Stimulated activated CD8-positive, alpha-beta memory T cell treated with anti-CD3 and anti-CD28 coated beads, Interleukin-2, amount 100 ng/mL, for 48 hours (primary cell): ENCODE data around the gene CCND2.

Experiments used
- DNase-seq, 2 donors: peaks; one replicate each; pipeline ENCODE4 v3.0.0-alpha.2; 2020; ENCODE audit warnings: low read depth in 2 of 2

Gene CCND2

DNA sequence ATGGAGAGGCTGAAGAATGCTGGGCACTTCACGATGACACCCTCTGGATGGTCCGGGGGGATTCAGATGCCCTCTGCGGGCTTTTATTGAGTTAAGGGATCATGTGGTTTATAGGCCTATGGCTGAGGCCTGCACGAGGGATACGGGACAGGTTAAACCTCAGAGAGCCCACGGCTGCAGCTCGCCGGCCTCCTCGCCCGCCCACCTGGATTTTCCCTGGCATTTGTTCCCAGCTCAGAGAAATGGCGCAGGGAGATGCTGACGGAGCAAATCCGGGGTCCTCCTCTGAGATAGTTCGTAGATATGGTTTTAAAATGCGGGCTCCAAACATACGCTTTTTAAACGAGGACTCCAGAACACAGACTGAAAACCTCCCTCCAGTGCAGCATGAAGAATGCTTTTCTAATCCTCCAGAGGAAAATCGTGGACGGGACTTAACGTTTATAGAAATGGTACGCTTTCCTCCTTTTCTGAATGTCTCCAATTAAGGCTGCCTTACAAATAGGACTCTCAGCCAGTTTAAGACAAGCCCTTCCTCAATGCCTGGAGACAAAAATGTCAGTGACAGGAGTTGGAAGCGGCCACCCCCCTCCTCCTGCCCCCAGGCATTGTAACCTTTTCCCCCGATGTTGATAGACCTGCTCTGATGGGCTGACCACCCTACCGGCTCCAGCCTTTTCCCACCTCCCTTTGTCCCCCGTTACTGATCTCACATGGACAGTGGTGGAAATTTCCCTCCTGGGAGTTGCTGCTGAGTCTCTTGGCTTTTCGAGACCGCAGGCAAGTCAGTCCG is 16.6 kb downstream of the CCND2 start:
- DNase-seq = no peak

DNA sequence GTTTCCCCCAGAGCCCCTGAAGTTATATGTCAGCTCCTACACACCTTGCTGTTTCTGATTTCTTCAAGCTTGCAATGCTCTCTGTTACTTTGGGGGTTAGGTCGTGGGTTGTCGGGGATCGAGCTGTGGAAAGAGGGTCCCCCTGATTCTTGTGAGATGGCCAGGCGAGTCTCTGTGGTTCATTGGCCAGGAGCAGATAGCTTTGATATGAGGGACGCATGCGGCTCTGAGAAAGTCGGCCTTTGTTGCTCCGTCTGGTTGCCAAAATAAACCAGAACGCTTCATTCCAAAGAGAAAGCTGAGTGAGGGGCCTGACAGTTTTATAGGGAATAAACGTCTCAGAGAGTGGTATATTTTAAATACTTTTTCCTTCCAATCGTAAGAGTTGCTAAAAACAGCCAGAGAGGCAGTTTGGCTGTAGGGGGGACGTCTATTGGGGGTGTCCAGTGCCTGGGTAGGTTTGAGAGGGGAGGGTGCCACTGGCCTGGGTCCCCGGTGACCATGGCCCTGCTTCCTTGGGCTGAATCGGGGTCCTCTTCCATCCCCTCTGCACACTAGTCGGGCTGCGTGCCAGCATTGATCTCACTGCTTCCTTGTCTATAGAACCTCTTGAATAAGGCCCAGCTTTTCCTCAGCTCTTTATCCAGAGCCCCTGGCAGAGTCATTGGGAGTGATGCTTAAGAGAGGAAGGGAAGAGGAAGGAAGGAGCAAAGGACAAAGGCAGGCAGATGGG is 18.9 kb downstream of the CCND2 start:
- DNase-seq = no peak

DNA sequence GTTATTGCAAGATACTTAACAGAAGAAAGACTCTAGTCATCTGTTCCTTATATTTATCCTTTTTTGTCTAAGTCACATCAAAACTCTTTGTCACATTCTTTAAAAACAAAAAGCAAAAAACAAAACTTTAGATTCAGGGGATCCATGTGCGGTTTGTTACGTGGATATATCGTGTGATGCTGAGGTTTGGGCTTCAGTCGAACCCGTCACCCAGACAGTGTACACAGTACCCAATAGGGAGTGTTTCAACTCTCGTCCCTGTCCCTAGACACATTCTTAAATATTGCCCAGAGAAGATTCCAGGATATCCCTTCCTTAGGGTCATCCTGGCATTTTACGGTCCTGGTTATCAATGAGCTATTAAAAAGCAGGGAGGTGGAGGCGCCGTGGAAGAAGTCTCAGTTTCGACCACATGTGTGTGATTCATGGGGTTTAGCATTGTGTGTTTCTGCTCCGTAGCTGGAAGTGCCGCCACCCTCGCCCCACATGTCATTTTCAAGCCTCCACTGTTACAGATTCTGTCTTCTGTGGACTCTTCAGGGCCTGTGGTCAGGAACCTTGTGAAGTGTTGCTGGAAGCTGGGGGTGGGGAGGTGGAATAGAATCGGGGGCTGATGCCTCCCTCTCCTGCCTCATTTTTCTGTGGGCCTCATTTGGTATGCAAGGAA is 19.9 kb downstream of the CCND2 start:
- peak in 1 of 2 donors; percentile 46 for DNase-seq

DNA sequence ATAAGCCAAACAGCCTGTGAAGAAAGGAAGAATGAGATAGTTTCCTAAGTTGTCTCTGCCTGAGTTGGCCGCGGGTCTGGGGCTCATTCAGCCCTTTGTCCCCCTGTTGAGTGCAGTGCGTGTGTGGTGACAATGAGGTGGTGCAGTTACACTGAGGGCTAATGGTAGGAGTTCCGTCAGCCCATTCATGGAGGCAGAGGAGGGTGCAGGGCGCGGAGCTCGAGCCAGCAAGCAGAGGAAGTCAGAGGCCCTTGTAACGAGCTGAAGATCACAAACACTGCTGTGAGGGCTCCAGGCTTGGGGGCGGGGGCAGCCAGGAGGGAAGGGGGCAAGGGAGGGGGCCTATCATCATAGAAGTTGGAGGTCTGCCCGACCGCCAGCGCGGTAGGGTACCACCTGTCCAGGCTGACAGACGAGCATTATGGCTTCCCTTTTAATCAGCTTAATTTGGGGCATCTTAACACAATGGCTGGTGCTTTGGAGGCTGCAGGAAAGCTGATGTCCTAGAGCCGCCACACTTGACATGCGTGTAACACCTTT is 20.5 kb downstream of the CCND2 start:
- no peak for DNase-seq

DNA sequence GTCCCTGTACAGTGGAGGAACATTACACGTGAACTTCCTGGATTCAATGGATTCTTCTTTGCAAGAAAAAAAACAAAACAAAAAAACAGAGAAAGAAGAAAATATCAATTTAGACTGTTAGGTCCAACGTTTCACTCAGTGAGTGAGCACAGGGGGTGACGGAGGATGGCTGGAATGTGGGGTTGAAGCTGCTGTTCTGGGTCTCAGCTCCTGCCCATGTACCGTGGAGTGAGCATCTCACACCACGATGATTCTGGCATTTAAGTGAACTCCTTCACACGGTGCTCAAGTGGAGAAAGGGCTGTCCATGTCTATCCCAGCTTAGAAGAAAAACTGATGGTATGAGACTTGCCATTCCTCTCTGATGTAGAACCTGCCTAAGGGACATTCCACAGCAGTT is 23.2 kb downstream of the CCND2 start:
- DNase-seq = no peak

DNA sequence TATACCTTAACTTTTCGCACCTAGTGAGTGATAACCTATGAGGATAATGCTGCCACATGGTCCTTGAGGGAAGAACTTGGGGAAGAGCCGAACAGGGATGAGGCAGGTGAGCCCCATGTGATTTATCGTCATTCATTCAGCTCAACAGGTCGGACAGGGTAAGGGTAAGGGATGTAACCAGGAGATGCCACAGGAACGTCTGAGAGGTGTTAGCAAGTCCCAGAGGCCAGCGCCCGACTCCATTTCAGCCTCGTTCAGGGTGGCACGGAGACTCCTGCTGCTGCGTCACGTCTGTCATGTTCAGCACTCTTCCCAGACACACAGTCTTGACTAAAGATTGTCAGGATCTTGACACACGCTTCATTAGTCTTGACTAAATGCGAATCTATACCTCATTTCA is 24.1 kb downstream of the CCND2 start:
- DNase-seq = no peak

DNA sequence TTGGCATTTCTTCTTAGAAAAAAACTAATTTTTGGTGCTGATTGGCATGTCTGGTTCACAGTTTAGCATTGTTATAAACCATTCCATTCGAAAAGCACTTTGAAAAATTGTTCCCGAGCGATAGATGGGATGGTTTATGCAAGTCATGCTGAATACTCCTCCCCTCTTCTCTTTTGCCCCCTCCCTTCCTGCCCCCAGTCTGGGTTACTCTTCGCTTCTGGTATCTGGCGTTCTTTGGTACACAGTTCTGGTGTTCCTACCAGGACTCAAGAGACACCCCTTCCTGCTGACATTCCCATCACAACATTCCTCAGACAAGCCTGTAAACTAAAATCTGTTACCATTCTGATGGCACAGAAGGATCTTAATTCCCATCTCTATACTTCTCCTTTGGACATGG is 27.3 kb downstream of the CCND2 start:
- no peak for DNase-seq

DNA sequence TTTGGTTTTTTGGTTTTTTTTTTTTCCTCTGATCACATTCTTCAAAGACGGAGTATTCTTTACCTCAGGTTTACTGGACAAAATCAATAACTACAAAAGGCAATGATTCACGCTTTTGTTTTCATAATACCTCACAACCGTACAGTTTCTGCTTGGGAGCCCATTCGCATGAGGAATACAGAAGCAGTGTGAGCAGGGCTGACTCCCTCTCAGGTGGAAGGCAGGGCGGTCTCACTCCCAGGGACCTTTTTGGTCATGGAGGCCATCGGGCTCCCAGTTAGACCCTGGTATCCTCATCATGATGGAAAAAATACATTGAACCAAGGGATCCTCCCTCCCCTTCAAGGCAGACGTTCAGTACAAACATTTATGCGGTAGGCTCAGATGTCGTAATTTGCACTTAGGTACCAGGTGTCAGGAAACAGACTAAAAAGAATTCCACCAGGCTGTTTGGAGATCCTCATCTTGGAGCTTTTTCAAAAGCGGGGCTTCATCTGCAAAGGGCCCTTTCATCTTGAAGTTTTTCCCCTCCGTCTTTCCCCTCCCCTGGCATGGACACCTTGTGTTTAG is 28.5 kb downstream of the CCND2 start:
- no peak for DNase-seq

DNA sequence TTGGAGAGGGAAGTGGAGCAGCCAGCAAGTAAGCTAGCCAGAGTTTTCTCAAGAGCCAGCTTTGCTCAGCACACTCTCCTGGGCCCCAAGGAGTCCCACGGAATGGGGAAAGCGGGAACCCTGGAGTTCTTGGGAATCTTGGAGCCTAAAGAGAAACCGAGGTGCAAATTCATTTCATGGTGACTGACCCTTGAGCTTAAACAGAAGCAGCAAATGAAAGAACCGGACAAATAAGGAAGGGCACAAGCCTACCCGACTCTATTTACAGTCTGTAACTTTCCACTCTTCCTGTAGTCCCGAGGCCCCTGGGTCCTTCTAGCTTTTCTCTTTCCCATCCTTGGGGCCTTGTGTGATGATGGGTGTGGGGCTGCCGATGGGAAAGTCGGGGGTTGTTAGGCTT is 29.3 kb downstream of the CCND2 start:
- no peak for DNase-seq

DNA sequence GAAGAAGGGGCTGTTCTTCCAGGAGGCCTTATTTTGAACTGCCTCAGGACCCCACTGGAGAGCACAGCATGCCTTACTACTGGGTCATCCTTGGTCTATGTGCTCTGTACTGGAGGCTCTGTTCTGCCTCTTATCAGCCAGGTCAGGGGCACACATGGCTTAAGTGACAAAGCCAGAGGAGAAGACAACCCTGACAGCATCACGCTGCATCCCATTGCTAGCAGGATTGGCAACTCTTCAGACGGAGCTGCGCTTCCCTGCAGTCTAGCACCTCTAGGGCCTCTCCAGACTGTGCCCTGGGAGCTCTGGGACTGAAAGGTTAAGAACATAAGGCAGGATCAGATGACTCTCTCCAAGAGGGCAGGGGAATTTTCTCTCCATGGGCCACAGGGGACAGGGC is 30.2 kb downstream of the CCND2 start:
- DNase-seq = no peak

DNA sequence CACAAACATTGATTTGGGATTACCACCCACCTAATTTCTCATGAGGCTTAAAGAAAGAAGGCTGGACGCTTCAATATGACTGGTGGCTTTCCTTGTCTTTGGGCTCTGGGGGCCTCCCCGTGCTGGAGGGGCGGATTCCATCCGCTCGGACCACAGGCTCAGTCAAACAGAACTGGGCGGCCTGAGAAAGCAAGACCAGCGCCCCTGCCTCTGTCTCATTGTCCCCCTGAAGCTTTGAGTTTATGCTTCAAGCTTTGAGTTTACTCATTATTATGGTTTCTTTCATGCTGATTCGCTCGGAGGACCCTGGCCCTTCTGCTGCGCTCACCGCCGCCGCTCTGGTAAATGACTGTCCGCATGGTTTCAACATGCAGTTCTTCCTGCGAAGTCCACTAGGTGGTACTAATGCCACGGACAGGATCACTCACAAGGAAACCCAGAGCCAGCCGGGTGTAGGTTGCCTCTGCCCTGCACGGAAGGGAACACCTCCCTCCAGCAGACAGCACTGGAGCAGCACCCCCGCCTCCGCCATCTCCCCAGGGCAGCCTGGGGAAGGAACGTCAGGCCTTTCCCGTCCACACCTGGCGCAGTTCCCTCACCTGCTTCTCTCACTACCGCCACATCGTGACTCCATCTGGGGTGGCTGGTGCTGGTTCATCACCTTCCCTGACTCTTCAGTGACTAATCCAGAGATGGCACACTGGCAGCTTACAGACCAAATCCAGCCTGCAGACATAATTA is 34.2 kb downstream of the CCND2 start:
- no peak for DNase-seq

DNA sequence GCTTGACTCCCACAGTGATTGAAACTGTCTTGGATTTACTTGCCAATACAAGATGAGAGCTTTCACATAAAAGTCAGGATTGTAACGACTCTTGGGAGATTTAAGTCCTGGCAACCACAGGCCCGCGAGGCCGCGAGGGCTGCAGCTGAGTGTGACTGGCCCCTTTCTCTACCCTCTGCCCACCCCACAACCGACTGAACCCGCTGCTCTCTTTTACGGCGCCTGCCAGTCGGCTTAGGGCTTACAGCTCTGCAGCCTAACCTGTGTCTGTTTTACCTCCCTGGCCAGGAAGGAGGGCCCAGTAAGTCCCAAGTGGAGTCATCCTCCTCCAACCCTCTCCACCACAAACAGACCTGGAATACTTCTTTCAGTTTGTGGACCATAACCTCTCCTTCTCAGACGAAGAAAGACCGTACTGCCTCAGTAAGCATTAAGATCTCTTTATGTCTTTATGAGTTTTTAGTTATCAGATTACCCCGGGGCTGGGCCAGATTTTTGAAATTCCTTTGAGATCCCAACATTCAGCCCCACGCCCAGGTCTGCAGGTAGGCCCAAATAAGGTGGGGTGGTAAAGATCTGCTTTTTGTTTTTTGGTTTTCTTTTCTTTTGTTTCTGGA is 34.9 kb downstream of the CCND2 start:
- no peak for DNase-seq

DNA sequence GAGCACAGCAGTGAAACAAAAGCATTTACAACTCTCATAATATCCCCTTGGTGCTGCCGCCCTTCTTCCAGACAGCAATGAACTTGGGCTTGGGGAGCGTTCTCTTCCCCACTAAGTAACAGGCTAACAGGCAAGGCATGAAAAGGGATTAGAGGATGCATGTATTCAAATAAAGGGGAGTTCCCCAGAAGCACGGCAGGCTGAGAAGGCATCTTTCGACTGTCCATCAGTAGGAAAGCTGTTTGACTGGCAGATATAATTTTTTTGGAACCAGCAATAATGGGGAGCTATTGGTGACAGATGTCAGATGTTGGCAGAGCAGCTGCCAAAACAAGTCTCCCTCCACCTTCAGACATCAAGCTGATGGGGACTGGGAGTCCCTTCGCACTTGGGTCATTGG is 38.2 kb downstream of the CCND2 start:
- no peak for DNase-seq

DNA sequence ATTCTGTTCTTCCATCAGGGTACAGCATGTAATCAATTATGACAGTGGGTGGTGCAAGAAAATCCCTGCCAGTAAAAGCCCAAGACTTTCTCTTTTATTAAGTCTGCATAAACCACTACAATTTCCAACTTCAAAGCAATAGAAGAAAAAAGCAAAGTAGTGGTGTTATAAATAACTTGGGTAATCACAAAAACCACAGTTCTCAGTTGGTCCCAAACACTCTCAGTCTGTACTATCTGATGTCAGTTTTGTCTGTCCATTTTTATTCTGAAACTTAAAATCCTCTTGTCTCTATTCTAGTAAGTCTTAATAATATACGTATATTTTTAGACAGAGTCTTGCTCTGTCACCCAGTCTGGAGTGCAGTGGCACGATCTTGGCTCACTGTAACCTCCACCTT is 38.7 kb downstream of the CCND2 start:
- DNase-seq = no peak

DNA sequence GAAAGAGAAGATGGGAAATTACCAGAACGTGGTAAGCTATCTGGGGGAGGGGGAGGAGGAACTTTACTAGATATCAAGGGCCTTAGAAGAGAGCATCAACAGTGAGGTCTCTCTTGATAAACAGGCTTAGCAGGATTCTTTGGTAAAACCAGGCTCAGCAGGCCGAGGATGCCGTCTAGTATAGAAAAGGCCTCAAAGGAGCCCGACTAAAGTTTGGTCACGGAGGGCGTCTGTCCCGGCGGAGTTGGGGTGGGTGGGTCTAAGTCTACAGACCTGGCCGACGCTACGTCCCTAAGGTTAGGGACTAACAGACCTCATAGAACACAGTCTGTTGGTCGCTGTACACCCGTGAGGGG is 46.9 kb downstream of the CCND2 start:
- DNase-seq = peak in 1 of 2 donors; percentile 11

DNA sequence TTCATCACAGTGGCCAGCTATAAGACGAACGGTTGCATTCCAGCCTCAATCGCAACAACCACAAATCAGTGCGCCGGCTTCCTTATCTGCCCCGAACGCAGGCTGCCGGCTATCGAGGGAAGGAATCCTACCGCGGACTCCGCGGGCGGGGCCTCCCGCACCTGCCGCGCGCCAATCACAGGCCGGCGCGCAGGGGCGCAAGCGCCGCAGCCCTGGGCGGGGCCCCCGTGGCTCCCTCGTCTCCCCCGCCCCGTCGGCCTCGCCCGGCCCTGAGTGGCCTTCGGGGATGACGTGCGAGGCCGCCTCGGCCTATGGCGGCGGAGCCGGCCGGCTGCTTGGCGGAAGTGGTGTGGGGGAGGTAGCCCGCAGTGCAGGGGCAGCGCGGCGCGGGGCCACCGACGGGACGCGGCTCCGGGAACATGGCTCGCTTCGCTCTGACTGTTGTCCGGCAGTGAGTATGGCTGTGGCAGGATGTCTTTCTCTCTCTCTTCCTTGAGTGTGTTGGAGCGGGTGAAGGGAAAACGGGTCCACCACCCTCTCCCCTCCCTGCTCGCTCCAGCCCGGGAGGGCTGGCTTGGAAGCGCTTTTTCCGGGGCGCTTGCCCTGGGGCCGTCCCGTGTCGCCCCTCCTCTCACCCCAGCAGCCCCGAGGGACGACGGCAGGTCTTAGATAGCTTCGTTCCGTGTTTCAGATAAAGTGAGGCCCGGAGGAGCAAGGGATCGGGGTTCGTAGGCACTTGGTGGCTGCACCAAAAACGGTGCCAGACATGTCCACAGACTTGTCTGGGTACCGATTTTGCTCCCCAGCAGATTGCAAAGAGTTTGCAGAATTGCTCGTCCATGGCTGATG is 47.5 kb downstream of the CCND2 start, which contains the start of gene TIGAR:
Gene TIGAR (plus strand): TSS at position 361 of the 849 bp plus-strand sequence. CDS start 59 bp downstream, at position 420.
- DNase-seq = peak; percentile 87 to 93

DNA sequence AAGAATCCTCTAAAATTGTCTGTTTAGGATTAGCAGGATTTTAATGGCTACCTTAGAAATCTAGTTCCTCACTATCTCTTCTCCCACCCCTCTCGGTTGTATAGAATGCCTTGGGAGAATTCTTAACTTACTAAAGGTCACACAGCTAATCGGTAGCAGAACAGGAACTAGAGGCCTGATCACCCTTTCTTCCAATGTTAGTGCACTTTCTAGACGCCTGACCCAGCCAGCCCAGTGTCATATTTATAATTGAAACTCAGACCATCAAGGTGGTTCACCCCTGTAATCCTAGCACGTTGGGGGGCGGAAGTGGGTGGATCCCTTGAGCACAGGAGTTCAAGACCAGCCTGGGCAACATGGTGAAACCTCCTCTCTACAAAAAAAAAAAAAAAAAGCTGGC is 49.2 kb downstream of the CCND2 start:
- DNase-seq = no peak
